GM13977 (cell line): ENCODE data around the gene NRIP1.

Source experiments
- DNase-seq: peaks from one replicate; pipeline ENCODE4 v3.0.0; 2012; ENCODE audit warnings: low spot score
- CTCF ChIP-seq: IDR thresholded peaks from 2 replicates; pipeline ENCODE4 v1.5.1; 2012; ENCODE audit warnings: mild to moderate bottlenecking, control low read depth; ENCODE audit not compliant: insufficient read depth; ENCODE audit errors: extremely low read depth, missing control alignments
- in situ Hi-C: fragments of 300-500 bp; cut with MboI; formaldehyde crosslinking; loops from one replicate; pipeline ENCODE4 v1.12.0; 2022; ENCODE audit warnings: low sequenced_read_pairs, low pct_unique_long_range_greater_than_20kb, mixed read lengths, inconsistent platforms; ENCODE audit not compliant: unreplicated experiment

NRIP1 gene

GRCh38 chr21:14979264-14979663 is 85.5 kb downstream of the NRIP1 start:
- no peak for DNase-seq
- in situ Hi-C loops = no loop called here
- no peak for TF ChIP-seq CTCF

DNA sequence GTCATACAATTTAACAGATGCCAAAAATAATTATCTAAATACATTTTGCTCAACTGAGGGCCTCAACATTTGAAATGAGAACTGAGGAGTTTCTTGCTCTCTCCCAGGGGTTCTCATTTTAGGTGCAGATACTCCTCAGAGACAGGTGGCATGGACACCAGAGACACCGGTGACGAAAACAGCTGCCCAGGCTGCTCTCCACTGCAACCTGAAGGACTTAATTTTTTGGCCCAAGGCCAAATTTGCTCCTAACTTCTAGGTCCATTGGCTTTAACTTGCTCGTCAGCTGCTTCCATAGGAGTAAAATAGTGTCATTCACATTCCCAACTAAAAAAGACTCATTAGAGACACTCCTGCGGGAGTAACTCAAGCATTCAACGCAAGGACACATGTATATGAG is 87.0 kb downstream of the NRIP1 start:
- in situ Hi-C loops = no loop called here
- DNase-seq = no peak
- TF ChIP-seq CTCF = no peak

DNA sequence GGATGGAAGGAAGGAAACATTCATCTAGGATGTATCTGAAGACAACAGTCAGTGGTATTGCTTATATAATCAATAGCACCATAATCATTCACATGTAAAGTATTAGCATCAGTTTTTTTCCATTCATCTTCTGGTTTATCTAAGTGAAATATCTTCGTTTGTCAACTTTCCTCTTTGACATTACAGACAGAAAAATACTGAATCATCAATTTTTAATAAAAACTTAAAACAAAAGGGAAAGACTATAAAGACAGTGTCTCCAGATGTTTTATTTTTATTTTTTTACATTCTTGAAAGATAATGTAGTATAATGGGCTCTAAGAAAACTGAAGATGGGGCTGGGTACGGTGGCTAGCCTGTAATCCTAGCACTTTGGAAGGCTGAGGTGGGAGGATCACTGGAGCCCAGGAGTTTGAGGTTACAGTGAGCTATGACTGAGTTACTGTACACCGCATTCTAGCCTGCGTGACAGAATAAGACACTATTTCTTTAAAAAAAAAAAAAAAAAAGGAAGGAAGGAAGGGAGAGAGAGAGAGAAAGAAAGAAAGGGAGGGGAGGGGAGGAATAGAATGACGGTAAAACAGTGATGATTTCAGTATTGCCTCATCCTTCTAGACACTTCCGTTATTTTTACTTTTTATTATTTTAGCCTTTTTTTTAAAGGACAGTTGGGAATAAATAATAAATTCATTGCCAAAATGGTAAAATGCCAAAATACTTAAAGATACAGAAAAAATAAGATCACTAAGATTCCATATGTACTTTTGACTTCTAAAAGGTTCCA is 89.5 kb downstream of the NRIP1 start:
- no peak for TF ChIP-seq CTCF
- no peak for DNase-seq
- in situ Hi-C loops = no loop called here

DNA sequence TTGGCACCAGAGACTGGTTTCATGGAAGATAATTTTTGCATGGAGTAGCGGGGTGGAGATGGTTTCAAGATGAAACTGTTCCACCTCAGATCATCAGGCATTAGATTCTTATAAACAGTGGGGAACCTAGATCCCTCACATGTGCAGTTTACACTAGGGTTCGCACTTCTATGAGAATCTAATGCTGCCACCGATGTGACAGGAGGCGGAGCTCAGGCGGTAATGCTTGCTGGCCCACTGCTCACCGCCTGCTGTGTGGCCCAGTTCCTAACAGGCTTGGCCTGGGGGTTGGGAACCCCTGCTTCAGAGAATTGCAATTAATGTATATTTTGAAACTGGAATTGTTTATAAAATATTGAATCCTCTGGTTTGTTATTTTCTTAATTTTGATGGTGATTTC is 92.1 kb downstream of the NRIP1 start:
- TF ChIP-seq CTCF = no peak
- no peak for DNase-seq
- in situ Hi-C loops = no loop called here

- TF ChIP-seq CTCF = no peak
- no peak for DNase-seq
- in situ Hi-C loops = no loop called here
These were observed 96.0 kb downstream of the NRIP1 start for GRCh38 chr21:14968821-14969220.

GRCh38 chr21:14968029-14968428 is 96.8 kb downstream of the NRIP1 start:
- no peak for TF ChIP-seq CTCF
- DNase-seq = no peak
- in situ Hi-C loops = no loop called here

DNA sequence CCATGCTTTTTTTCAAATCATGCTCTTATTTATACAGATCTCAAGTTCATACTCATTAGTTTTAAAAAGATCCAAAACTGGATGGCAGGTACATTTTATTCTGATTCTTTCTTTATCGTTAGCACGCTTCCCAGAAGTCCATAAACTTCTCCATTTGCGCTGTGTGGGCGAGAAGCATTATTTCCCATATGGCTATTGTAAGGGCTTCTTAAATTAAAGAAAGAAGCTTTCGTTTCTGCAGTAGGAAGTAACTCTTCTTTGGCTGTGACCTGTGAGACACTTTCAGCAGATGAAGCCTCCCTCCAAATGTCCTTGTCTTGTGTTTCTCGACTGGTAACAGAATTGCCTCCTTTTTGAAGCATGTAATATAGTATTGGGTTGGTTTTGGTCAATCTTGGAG is 100.2 kb downstream of the NRIP1 start:
- no peak for TF ChIP-seq CTCF
- no peak for DNase-seq
- in situ Hi-C loops = no loop called here
